IPS-NIHi11 (cell line): Measurements from ENCODE around the gene NPHP4.
A peak's percentile ranks its signal among the peaks of the same experiment; 100 is the strongest.
"Not testable (repeated sequence)": the region's sequence is repeated elsewhere in the genome, so short reads cannot be mapped to it uniquely, and the experiment has no call there.

Experiments
- DNase-seq: peaks from one replicate; pipeline ENCODE4 v3.0.0; 2012; ENCODE audit warnings: mixed read lengths, low spot score

The NPHP4 gene

DNA sequence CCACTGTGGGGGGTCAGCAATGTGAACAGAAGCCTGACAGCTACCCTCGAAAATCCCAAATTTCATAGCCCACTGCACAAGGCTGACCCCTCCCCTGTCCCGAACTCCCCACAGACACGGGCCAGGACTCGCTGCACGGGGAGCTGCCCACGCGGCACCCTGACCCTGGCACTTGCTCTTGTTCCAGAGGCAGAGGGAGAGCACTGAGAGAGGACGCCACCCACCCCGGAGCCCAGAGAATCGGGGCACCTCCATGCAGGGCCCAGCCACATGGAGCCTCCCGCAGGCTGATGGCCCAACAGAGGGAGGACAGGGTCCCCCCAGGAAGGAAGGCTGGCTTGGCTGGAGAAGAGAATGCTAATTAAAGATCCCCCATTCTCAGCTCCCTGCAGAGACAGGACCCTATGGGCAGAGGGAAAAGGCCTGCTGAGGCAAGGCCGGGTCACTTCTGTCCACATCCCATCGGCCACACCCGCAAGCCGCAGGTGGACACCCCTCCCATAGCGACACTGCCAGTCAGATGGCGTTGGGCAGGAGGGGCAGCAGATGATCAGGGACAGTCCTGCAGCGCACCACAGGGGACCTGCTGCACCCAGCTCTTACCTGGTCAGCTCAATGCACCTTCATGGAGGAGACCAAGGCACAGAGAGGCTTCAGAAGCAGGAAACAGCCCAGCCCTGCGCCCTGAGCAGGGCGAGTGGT, 136.9 kb downstream of the NPHP4 start:
- no peak for DNase-seq

DNA sequence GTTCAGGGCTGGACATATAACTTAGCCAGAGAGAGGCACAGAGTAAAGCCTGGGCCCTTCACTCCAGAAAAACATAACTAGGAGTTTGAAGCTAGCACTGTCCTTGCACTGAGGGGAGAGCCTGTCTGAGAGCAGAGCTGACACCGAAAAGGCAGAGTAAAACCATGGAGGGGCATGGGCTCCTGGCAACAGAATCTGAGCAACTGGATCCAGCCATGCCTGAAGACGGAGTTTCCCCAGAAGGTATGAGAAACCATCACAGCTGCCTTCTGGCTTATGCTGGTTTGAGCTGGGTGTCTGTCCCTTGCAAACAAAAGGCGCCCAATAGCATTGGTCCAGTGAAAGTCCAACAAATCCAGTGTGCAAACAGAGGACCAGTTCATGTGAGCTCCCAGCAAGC, 137.5 kb downstream of the NPHP4 start:
- DNase-seq, result no peak

DNA sequence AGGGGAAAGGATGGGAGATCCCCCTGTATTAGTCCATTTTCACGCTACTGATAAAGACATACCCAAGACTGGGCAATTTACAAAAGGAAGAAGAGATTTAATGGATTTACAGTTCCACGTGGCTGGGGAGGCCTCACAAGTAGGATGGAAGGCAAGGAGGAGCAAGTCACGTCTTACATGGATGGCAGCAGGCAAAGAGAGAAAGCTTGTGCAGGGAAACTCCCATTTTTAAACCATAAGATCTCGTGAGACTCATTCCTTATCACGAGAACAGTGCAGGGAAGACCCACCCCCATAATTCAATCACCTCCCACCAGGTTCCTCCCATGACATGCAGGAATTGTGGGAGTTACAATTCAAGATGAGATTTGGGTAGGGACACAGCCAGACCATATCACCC, 138.4 kb downstream of the NPHP4 start:
- not testable (repeated sequence) for DNase-seq

DNA sequence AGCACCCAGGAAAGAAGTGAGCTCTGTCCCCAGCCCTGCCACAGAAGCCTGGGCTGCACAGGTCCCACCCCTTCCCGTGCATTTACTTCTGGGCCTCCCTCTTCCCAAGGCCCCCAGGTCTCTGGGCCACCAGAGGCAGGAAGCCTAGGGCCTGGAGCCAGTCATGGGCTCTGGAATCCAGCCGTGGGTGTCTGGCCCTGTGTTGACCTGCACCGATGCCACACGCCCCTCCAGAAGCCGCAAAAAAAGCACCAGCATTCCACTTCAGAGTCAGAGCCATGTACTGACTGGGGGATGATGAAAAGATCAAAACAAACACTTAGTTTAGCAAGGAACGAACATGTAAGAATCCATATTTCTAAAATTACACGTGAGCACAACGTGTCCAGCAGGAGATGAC, 141.7 kb downstream of the NPHP4 start:
- DNase-seq, result no peak

DNA sequence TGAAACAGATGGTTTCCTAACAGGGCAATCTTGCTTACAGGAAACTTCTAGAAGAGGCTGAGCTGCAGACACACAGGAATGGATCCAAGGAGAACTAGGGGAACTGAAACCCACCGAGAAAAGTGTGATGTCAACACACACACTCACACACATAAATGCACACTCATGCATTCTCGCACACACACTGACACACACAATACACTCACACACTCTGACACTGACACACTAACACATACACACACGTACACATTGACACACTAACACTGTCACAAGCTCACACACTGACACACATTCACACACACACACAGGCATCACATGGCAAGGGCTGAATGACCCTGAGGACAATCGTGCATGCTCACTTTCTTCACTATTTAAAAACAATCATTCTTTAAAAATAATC, 142.7 kb downstream of the NPHP4 start:
- DNase-seq, result no peak

DNA sequence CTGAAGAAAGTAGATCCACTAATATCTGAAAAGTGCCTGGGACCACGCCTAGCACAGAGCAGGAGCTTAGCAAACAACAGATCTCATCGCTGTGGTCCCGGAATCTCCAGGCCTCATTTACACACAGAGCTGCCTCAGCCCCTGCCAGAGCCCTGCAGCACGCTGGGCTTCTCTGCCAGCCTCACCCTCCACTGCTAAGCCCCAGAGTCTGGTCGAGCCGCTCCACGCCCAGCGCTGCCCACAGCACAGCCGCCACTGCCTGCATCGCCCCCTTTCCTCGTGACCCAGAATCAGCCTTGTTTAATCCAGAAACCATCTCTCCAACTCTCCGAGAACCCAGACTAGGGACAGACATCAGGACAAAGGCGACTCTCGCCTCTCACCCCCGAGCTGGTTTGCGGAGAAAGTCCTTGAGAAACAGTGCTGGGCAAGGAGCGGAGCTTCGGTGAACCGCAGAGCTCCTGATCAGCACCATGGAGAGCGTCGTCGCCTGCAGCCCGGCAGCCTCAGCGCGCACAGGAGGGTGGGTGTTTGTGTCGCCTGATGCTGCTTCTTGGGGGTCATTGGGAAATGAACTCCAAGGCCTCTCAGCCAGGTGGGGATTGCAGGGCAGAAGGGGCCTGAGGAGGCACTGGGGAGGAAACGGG, 145.1 kb downstream of the NPHP4 start:
- peak; percentile 96 for DNase-seq

DNA sequence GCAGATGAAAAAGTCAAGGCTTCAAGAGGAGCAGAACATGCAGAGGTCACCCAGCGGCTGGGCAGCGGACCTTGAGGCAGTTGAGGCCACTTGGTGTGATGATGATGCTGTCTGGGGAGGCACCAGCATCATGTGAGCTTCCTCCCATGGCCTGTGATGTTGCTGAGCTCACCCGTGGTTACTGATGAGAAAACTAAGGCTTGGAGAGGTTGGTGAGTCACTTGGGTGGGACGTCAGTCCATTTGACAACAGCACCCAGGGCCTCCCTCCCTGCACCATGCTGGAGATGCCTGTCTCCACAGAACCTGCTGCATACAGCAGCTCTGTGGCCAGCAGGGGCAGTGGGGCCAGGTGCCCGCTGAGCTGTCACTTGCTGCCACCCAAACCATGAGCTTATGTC, 146.8 kb downstream of the NPHP4 start:
- no peak for DNase-seq

DNA sequence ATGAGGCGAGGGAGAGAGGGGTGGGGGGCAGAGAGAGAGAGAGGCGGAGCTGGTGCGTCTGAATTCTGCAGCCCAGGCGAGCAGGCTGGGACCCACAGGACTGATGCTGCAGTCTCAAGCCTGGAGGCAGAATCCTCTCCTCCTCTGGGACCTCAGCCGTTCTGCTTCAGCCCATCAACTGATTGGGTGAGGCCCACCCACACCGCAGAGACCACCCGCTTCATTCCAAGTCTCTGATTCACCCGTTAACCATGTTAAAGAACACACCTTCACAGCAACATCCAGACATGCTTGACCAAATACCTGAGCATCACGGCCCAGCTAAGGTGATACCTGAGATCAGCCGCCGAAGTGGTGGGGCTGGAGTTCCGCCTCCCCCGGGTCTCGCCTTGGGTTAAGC, 147.8 kb downstream of the NPHP4 start:
- DNase-seq, result no peak

DNA sequence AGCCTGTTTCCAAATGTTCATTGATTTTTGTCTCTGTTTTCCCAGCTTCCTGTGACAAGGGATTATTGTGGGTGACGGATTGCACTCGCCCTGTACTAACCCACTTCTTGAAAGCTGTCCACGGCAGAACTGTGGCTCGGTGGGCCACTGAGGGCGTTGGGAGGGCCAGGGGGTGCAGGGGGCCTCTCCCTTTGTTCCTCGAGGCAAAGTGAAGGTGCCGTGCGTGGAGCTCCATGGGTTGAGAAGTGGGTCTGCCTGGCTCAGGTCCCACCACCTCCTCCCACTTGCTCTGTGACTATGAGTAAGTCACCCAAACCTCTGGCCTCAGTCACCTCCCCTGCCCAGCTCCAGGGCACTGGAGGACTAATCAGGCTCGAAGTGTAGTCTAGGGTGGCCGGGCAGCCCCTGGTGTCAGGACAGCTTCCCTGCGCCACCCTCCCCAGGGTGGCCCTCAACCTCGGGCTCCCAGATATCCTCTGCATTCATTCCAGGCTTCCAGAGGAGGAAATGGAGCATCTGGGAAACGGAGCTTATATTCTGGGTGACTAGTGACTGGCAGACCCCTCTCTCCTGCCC, 148.6 kb downstream of the NPHP4 start:
- DNase-seq, result no peak

DNA sequence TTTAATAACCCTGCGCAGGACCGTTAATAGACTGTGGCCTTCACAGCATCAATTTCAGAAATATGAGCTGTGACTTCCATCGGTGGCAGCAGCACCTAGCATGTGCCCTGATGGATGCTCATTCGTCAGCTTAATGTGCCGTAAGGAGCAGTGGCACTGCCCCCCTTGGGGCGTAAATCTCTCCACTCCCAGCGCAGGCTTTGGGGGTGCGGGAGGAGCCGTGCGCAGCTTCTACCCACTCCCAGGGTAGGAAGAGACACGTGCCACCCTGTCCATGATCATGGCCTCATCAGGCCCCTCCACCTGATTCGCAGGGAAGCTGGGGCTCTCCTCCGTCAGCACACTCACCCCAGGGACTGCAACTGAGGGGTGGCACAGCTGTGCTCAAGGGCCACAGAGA, 149.5 kb downstream of the NPHP4 start:
- no peak for DNase-seq

DNA sequence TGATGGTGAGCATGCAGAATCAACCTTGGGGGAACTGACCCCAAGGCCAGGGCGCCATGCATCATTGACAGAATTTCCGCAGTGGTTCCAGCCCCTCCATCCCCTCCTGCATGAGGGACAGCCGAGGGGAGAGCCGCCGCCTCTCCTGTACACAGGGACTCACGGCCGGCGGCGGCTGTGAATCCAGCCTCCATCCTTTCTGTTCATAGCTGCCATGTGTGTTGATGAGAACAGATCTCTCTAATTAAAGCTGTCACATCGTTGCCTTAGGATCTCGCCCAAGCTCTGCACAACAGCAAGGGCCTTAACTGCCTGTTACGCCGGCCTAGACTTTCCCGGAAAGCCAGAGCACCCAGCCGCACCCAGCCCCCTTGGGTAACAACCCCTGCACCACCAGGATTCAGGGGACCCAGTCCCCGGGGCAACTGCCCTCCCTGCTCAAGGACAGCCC, 151.6 kb downstream of the NPHP4 start:
- DNase-seq, result no peak

DNA sequence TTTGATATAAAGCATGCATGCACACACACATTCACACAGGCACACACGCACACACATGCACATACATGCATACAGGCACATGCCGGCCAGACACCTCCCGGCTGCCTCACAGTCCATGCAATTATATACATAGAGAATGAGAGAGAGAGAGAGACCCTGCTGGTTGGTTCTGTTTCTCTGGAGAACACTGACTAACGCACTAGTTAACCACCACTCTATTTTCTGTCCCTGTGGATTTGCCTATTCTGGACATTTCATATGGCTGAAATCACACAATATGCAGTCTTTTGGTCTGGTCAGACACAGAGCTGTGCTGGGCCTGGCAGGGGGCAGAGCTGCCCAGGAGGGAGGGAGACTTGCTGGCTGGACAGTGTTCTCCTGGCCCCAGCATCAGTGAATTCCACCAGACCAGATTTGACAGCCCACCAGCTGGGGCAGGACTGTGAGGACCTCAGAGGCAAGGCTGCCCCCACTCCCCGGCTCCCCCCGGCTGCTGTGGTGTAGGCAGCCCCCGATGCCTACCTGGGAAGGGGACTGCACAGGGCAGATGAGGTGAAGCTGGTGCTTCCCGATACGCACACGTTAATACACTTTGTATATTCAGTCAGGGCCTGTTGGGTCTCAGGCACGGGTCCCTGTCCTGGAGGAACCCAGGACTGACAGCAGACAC, 152.2 kb downstream of the NPHP4 start:
- DNase-seq, result no peak

DNA sequence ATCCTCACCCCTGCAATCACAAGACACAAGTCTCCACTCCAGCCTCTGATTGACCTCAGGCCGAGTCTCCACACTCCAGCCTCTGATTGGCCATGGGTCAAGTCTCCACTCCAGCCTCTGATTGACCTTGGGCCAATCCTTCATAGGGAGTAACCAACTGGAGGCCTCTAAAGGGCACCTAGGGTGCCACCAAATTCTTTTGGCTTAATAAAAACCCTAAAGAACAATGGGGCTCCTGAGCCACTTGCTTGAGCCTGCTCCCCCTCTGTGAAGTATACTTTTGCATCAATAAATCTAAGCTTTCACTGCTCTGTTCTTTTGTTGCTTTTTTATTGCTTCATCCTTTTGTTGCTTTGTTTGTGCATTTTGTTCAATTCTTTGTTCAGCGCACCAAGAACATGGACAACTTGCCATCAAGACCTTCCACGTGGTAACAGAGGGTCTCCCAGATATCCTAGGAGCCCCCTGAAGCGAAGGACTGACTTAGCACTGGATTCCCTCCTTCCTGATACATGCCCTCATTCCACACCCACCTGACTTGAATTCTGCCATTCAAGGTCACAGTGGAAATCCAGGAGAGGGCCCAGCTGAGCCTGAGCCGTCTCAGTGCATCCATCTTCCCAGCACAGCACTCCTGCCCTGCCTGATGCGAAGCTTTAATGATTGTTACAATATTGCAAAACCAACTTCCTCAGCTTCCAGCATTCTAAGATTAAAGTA, 152.9 kb downstream of the NPHP4 start:
- no peak for DNase-seq

DNA sequence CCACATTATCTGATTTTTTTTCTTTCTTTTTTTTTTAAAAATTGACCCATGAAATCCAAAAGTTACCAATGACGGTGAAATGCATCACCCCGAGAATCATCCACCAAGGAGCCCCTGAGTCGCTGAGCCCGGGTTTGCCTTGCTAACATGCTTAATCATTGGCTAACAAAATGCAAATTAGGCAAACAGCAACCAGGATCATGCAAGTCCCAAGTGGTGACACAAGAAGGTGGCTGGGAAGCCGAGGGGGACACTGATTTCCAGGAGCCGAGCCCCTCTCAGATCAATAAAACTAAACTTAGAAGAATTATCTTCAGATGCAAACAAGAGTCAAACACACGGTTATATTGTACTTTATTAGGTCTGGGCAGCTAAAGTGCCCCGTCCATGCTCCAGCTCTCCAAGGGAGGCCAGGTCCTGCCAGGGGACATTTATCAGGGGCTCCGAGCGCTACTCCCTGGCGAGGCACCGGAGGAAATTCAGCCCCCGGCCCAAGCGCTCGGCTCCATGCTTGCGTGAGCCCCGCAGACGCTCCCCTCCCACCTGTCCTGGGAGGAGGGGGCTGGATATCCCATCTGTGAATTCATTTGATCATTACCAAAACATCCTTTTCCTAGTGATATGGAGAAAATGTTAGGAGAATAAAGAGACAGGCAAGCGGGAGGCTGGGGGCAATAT, 154.1 kb downstream of the NPHP4 start:
- no peak for DNase-seq

DNA sequence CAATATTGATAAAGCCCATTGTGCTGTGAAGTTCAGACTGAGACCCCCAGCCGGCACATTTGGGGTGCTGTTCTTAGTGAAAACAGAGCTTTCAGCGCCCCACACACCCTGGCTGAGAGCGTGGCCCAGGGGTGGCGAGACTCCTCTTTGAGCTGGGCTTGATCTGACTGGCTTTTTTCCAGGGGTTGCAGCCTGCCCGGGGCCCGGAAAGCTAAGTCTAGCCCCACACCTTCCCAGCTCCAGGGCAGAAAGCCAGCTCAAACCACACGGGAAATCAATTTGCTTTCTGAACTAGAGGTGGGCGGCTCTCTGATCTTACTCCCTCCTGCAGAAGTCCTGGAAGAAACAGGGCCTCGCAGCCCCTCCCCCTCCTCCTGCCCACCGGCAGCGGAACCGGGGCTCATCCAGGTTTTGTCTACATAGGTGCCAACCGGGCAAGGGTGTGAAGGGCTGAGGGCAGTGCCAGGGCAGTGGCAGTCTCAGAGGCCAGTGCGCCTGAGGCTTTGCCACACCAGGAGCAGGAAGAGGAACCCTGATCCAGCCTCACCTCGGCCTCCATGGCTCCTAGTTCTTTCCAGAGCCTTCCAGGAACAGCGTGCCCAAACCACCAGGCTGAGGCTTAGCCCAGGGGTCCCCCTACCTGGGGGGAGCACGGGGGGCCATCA, 155.3 kb downstream of the NPHP4 start:
- DNase-seq, result no peak

DNA sequence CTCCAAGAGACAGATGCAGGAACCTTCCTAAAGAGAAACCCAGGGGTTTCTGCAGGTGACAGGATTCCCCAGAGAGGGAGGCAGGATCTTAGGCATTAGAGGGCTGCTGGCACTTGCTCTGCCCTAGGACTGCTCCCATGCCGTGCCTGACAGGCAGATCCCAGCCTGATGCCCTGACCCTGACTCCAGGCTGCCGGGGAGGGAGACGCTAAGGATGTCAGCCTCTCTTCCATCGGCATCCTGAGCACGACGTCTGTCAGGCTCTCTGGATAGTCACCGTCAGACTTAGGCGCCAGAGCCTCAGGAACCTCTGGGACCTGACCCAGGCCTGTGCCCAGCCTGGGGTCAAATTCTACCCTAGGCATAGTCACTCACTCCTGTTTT, 157.1 kb downstream of the NPHP4 start:
- no peak for DNase-seq

DNA sequence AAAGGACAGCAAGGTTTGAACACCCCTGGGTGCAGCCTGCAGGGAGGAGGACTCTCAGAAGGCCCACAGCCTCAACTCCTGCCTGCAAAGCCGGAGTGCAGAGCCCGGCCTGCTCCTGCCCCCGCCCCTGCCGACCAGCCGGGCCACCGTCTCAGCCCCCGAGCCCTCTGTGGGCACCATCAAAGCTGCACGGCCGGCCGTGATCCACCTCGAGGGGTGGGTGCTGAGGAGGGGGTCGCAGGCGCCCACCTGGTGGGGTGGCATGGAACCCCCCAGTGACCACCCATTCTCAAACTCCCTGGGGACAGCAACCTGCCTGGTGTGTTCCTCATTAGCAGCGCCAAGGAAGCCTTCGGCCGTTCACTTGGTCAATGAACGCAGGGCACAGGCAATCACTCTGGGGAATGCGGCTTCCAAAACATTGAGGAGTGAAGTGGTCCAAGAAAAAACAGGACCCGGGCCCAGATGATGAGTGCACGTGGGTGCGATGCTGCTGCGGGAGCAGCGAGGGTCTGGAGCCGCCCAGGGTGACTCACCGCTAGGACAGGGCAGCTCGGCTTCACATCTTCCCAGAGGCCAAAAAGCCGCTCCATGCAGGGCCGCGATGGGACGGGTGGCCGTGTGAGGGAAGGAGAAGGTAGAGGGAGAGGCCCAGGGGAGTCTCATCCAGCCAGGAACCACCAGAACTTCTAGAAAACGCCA, 157.6 kb downstream of the NPHP4 start:
- no peak for DNase-seq

DNA sequence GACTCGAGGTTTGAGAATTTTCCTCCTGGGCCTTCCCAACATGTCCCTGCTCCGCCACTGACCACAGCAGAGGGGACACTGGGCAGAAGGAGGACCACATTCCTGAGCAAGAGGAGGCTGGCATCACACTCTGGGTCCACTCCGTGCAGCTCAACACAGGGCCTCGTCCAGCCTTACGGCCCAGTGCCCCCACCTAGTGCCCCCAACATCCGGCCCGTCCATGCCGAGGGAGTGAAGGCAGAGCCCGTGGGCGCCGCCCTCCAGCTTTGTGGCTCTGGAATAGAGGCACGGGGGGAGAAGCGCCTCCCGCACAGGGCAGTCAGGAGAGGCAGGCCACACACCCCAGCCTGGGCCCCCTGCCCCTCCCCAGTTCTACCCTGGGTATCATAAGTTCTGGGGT, 158.3 kb downstream of the NPHP4 start:
- no peak for DNase-seq

DNA sequence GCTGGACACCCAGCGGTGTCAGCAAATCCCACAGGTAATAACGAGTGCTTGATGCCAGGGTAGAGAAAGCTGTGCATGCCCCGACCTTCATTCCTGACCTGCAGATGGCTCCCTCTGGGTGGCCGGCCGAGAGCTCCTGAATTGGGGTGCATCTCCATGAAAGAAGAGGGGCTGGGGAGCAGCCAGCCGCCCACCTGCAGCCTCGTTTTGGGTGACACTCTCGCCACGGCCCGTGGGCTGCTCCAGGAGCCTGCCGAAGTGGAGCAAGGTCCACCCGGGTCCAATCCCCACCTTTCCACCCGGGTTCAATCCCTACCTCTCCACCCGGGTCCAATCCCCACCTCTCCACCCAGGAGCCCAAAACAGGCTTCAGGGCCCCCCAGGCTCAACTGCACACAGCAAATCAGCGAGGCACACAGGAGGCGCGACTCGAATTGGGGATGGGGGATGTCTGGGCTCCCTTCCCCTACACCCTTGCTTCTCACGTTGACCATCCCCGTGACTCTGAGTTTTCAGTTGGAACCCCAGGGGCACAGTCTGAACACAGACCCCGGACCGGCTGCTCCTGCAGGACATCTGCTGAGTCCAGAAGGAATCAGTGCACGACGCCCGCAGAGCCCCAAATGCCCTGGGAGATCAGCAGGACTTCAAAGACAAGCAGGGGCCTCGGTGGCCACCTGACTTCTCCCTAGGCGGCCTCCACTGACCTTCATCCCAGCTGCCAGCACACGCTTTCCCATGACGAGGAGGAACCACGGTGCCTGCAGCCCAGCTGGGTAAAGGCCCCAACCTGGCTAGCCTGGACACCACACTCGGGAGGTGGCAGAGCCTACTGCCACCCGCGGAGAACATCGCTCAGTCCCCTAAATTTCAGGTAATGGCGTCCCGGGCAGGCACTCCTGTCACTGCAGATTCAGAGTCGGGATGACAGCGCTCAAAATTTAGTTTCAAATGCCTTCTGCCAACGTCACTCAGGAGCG, 159.0 kb downstream of the NPHP4 start:
- DNase-seq, result no peak
